Suppressor macrophage treated with lipopolysaccharide for 1 hour (primary cell): ENCODE measurements around the gene LMBR1L.
"Not testable (repeated sequence)": the region's sequence is repeated elsewhere in the genome, so short reads cannot be mapped to it uniquely, and the experiment has no call there.

ENCODE experiments used
- DNase-seq, 3 donors: peaks; one replicate each; pipeline ENCODE4 v3.0.0-alpha.2; 2020 to 2022

The LMBR1L gene, protein sequence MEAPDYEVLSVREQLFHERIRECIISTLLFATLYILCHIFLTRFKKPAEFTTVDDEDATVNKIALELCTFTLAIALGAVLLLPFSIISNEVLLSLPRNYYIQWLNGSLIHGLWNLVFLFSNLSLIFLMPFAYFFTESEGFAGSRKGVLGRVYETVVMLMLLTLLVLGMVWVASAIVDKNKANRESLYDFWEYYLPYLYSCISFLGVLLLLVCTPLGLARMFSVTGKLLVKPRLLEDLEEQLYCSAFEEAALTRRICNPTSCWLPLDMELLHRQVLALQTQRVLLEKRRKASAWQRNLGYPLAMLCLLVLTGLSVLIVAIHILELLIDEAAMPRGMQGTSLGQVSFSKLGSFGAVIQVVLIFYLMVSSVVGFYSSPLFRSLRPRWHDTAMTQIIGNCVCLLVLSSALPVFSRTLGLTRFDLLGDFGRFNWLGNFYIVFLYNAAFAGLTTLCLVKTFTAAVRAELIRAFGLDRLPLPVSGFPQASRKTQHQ

DNA sequence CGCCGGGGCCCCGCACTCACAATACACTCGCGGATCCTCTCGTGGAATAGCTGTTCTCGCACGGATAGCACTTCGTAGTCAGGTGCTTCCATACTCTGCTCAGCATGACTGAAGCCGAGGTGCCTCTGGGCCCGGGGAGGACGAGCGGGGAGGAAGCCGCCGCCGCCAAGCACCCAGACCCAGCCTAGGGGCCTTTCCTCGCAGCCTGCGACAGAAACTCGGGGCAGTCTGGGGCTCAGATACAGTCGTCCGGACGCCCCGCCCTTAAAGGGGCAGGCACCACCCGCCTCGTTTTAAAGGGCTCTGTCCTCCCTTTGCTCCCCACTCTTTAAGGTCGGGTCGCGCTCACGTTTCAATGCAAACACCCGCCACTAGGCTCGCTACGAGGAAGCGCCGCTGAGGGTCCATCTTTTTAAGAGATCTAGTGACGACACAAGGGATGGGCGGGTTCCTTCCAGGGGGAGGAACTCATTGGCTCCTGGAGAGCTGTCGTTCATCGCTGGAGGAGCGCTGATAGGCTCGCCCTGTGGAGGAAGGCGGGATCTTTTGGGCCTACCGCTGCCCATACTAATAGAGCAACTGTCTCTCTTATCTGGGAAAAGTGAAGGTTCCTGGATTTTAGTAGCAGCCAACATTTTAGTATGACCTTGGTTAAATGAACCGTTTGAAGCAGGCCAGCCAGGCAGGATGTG lies at the start of gene LMBR1L:
Gene LMBR1L (minus strand): TSS at position 384 of the 692 bp plus-strand sequence. CDS start 292 bp downstream, at position 92.
- peak; percentile 99 to 100 (median 100) for DNase-seq

DNA sequence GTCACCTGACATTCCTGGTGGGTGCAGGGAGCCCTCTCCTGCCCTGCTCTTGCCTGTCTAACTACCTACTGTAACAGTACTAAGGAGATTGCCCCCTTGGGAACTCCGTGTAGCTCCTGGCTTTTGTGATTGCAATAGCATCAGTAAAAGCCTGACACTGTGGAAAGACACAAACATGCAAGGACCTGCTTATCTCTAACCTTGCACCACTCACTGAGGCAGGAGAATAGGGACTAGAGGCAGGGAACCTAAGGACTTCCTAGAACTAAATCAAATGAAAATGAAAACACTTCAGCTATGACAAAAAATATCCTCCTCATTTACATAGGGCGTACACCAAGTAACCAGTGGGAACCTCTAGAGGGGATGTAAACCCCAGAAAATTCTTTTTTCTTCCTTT lies 49.8 kb upstream of the LMBR1L start:
- DNase-seq, result no peak

- no peak for DNase-seq
Observed at GRCh38 chr12:49154221-49154620, 43.6 kb upstream of the LMBR1L start.

DNA sequence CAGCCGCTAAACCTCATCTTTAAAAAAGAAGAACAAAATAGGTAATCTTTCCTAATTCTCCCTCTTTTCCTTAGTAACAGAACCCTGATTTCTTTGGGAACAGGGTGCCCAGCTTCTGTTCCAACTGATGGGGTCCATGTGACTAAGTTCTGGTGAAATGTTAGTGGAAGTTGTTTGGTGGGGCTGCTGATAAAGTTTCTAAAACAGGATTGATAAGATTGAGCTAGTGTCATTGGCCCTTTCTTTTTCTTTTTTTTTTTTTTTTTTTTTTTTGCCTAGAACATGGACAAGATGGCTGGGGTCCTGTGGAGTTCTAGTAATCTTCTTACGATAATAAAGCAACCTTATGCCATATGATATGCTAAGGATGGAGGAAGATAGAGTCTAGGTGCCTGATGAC lies 36.7 kb upstream of the LMBR1L start:
- no peak for DNase-seq

DNA sequence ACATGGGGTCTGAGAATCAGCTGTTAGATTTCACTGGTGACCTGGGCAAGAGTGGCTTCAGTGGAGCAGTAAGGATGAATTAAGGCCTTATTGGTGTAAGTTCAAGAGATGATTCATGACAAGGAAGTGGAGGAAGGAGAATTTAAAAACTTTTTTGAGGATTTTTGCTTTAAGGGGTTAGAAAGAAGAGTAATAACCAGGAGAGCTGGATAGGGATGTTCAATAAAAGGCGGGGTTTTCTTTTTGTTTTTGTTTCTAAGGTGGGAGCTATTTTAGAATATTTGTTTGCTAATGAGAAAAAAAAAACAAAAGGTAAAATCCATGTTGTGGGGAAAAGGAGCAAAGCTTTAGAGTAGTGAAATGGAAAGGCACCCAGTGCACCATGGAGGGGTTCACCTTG lies 35.8 kb upstream of the LMBR1L start:
- DNase-seq, result no peak

DNA sequence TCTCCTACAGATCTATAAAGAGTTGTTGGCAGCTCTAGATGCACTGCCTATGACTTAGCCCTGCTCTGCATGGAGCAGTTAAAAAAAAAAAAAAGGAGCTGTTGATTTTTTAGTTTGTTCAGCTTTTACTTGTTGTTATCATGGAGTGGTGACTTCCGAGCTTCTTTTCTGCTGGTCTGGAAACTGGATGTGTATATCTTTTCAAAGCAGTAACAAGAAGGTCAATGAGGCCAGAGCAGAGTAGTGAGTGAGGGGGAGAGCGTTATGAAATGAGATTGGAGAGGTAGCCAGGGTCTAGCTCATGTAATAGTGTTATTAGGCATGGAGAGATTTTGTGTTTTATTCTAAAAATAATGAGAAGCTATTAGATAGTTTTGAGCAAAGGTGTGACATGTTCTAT lies 33.7 kb upstream of the LMBR1L start:
- no peak for DNase-seq

- no peak for DNase-seq
Observed at GRCh38 chr12:49138999-49139398, 28.4 kb upstream of the LMBR1L start.

DNA sequence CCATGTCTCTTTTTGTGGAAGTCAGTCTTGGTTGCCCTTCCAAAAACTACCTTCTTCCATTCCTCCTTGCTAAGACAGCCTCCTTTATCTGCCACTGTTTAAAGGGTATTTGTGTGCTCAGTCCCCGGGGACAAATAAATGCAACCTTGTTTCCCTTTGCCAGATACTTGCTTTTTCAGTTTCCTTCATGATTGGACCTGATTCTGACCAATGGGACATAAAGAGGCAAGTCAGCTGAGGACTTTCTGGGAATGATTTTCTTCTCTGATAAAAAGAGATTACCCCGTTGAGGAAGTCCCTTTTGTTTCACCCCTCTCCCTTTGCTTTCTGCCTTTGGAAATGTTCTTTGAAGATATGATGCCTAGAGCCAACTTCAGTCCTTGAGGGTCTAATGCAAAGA lies 27.9 kb upstream of the LMBR1L start:
- DNase-seq, result no peak

DNA sequence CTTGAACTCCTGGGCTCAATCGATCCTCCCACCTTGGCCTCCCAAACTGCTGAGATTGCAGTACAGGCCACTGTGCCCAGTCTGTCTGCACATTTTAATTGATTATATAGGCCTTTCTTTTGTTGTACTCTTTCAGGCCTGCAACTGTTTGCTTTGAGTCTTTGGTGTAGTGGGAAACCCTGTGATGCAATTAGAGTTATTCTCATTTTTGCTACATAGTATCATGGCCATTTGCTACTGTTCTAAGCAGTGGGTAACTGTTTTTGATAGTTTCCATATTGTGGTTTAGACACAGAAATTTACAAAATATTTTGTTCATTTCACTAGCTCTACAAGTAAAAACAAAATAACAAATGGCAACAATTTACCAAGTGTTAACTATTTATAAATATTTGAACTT lies 26.8 kb upstream of the LMBR1L start:
- DNase-seq, result no peak

GRCh38 chr12:49136997-49137396 lies 26.4 kb upstream of the LMBR1L start:
- not testable (repeated sequence) for DNase-seq

- no peak for DNase-seq
Observed at GRCh38 chr12:49133590-49133989, 22.9 kb upstream of the LMBR1L start.

GRCh38 chr12:49133014-49133413 lies 22.4 kb upstream of the LMBR1L start:
- no peak for DNase-seq

DNA sequence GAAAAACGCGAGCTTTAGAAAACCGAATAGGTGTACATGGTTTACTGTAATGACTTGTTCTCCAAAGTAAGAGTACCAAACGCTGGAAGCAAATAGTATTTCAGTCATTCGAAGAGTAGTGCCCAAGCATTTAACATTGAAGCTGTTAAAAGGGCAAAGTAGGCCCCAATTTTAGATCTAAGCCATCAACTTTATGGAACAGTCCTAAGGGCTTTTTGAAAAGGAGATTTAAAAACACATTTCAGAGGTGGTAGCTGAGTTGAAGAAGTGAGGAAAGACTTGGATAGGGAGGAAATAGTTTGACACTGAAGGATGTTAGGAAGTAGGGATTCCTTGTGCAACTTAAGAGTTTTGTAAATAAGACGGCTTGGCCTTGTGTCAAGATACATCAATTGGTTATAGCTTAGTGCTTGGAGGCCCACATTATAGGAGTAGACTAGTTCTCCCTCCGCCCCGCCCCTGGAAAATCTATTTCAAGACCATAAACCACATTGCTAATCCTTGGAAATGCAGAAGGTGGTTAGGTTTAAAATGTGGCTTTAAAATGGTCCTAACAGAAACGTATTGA lies 21.3 kb upstream of the LMBR1L start:
- DNase-seq, result peak in 2 of 3 donors; percentile 16 to 26

DNA sequence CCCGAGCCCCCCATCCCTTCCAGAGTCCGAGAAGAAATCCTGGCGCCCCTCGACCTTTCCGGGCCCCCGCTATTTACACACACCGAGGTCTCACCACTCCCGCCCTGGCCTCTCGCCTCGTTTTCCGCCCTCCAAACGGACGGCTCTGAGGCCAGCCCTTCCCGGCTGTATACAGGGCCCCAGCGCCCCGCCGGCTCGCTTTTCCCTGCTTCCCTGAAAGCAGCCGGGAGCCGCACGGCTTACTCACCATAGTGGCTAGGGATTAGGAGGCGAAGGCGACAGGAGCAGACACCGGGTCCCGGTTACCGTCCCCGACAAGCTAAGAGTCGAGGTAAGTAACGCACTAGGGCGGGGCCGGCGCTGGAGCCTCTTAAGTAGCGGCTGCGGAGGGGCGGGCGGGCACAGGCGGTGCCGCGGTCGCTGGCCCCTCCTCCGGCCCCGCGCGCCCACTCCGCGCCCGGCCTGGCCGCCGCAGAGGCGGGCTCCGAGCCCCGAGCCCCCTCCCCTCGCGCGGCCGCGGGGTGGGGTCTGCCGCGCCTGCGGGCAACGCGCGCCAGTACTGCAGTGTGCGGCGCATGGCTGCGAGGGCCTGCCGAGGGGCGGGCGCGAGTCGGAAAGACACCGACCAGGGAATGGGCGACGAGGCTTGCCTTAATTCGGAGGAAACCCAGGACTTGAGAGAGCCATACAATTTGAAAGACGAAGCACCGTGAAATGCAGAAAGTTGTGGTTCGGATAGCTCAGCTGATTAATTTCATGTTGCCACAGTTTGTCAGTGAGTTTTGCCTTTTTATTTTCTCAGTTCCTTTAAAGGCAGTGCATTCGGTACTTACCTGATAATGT lies 20.6 kb upstream of the LMBR1L start, which contains the start of gene TUBA1B:
Gene TUBA1B (minus strand): TSS at position 345 of the 843 bp plus-strand sequence. CDS start 95 bp downstream, at position 250.
- DNase-seq, result peak; percentile 92 to 96 (median 94)

GRCh38 chr12:49130151-49131050 lies 19.8 kb upstream of the LMBR1L start:
- DNase-seq, result peak; percentile 99

- DNase-seq, result no peak
Observed at GRCh38 chr12:49129332-49130150, 18.9 kb upstream of the LMBR1L start.

DNA sequence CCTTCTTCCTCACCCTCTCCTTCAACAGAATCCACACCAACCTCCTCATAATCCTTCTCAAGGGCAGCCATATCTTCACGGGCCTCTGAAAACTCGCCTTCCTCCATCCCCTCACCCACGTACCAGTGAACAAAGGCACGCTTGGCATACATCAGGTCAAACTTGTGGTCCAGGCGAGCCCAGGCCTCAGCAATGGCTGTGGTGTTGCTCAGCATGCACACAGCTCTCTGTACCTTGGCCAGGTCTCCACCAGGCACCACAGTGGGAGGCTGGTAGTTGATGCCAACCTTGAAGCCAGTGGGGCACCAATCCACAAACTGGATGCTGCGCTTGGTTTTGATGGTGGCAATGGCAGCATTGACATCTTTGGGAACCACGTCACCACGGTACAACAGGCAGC lies 17.3 kb upstream of the LMBR1L start:
- not testable (repeated sequence) for DNase-seq

DNA sequence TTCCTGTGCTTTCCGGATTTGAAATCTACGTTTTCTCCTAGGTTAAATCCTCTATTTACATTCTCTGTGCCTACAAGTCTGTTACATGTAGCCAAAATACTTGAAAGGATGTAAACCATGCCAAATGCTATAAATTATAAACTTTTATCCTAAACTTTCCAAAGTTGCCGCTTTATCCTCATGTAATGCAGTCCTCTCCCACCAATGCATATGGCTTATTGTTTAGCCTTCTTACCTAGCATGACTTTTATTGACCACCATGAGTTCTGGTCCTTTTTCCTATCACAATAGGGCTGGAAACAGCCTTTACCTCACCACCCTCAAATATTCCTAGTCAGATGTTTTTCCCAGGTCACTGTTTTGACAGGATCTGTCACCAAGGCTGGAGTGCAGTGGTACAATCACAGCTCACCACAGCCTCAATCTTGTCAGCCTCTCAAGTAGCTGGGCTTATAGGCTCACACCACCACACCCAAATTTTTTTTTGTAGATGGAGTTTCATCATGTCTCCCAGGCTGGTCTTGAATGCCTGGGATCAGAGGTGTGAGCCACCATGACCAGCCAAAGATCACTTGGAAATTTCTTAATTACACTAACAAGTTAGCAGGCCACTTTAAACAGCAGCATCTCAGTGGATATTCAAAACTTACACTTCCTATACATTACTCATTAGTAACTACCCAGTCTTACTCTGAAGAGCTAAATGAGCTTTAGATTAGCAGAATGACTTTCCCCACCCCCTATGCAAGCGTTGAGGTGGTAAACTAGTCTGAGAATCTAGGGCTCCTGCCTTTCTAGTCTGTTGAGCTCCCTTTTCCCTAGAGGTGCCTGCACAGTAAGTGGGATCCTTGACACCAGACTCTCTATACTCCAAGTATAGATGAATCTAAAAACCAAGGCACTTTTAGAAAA lies 16.5 kb upstream of the LMBR1L start:
- no peak for DNase-seq

DNA sequence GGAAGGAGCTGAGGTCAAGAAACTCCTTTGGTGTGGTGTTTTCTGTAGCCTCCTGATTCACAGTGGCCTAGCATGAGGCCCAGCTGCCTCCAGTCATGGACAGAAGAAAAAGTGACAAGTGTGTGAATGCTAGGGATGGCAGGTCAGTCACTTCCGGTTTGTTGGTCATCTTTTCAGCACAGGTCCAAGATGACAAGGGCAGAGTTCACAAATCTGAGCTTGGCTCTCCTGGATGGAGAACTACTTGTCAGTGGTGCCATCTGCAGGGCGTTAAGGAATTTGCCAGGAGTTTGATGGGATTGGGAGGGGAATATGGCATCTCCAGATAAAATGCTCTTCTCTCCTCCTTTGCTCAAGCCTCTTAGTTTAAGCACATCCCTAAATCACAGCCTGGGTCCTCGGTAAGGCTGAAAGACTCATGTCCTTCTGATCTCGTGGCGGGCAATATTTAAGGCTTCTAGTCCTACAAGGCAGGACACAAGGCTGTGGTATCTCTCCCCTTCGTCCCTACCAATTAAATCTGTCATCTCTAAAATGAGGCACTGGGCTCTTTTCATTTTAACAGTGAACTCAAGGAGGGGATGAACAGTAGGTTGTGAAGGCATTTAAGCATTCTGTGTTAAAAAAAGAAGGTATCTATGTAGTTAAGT lies 10.5 kb upstream of the LMBR1L start:
- peak; percentile 72 to 77 (median 73) for DNase-seq
